ENCODE results near the gene KNDC1. TPM values are rescaled to one million over a fixed set of nuclear protein-coding genes. Genes with fewer than 3 reads are reported as not detected.

The KNDC1 gene
- total and polyA plus RNA-seq, 2 donors (not counting 1 experiment from before 2014, with no cell fraction given) = 0.17 to 0.45 TPM

DNA sequence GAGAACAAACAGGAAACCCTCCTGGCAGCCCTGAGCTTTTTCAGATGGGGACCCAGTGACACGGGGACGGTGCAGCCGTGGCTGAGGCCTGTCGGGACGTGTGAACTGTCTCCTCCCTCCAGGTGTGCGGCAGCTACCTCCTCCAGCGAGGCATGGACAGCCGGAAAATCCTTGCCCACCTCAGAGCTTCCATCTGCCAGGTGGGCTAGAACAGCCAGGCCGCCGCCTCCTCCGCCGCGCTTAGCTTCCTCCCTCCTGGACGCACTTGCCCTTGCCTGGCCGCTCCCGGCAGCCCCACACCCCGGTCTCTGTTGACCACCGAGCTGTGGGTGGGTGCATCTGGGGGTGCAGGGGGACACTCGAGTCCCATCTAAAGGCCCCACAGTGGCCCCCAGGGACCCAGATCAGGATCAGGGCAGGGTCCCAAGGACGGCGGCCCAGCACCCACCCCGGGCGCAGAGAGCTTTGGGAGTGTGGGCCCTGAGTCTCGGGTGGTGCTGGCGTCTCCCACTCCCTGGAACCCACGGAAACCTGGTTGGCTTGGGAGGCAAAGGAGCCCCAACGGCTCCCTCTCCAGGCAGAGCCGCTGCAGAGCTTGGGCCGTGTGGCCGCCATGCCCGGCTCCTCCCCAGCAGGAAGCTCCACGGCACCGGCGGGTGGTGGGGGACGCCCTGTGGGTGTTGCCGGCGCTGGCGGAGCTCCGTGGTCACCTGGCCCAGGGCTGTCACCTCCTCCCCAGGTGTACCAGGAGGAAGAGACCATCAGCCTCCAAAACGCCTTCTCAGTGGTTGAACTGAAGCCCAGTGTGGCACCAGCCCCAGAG is 37.1 kb downstream of the KNDC1 start:
- no peaks in the 10 kb centered on the region for H3K4me1 Mint-ChIP-seq
- no peaks in the 10 kb centered on the region for H3K27me3 ChIP-seq (replicated peaks in 1 of 4; ENCODE audit: control extremely low read depth in 1 of 4, control insufficient read depth in 3 of 4, insufficient read depth in 4 of 4, low read length in 3 of 4)
- TF ChIP-seq EZH2 (IDR thresholded peaks at IDR 0.05; ENCODE audit: borderline replicate concordance, insufficient read depth, low read depth, low read length, poor library complexity, severe bottlenecking) = no peak
- TF ChIP-seq, protein P1, sequence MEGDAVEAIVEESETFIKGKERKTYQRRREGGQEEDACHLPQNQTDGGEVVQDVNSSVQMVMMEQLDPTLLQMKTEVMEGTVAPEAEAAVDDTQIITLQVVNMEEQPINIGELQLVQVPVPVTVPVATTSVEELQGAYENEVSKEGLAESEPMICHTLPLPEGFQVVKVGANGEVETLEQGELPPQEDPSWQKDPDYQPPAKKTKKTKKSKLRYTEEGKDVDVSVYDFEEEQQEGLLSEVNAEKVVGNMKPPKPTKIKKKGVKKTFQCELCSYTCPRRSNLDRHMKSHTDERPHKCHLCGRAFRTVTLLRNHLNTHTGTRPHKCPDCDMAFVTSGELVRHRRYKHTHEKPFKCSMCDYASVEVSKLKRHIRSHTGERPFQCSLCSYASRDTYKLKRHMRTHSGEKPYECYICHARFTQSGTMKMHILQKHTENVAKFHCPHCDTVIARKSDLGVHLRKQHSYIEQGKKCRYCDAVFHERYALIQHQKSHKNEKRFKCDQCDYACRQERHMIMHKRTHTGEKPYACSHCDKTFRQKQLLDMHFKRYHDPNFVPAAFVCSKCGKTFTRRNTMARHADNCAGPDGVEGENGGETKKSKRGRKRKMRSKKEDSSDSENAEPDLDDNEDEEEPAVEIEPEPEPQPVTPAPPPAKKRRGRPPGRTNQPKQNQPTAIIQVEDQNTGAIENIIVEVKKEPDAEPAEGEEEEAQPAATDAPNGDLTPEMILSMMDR (IDR thresholded peaks at IDR 0.05) = no peak
- H3K4me3 ChIP-seq (ENCODE audit: control extremely low read depth in 1 of 5, extremely low read depth in 1 of 5, insufficient read depth in 1 of 5, low read depth in 2 of 5, low read length in 4 of 5) = no peak overlapping the region
- no peaks in the 10 kb centered on the region for H3K4me1 ChIP-seq (ENCODE audit: control insufficient read depth in 2 of 2, insufficient read depth in 2 of 2, low read length in 2 of 2)
- H3K4me3 Mint-ChIP-seq = no peak overlapping the region
- 87% methylated on average over 40 of the region's 40 CpGs for WGBS (ENCODE audit: insufficient coverage)
- H3K27me3 Mint-ChIP-seq = no peaks in the 10 kb centered on the region
- H3K9me3 ChIP-seq (ENCODE audit: control extremely low read depth in 1 of 3, control insufficient read depth in 2 of 3, insufficient read depth in 1 of 3, low read length in 2 of 3) = peaks cover 0 to 1% (median 0%) of the 10 kb centered on the region in 3 donors
- no peaks in the 10 kb centered on the region for H3K36me3 ChIP-seq (replicated peaks in 1 of 2; ENCODE audit: control extremely low read depth in 1 of 2, control insufficient read depth in 1 of 2, extremely low read depth in 1 of 2, insufficient read depth in 2 of 2, low read length in 1 of 2)
- ATAC-seq (ENCODE audit: low read depth) (no peak), DNase-seq (no peak)
- no peaks in the 10 kb centered on the region for H3K79me2 ChIP-seq (ENCODE audit: control insufficient read depth, insufficient read depth, low read length)
- intact Hi-C loops (cut with micrococcal nuclease) = no loop called here
- no peak overlapping the region for H2AFZ ChIP-seq (ENCODE audit: insufficient read depth, low read depth, low read length, poor library complexity, severe bottlenecking)
- H3K9ac ChIP-seq (ENCODE audit: low read length) = no peak overlapping the region
- no peaks in the 10 kb centered on the region for H4K20me1 ChIP-seq (ENCODE audit: control insufficient read depth, insufficient read depth, low read length, poor library complexity, severe bottlenecking)
- H3K27ac Mint-ChIP-seq = no peak overlapping the region
- no peak overlapping the region for H3K27ac ChIP-seq (ENCODE audit: low read length in 2 of 2)
- H3K9me3 Mint-ChIP-seq (ENCODE audit: insufficient read depth) = no peaks in the 10 kb centered on the region
- ChIA-PET CTCF (no interaction called here), POLR2A (no interaction called here)
- H3K4me2 ChIP-seq (replicated peaks; ENCODE audit: low read depth, low read length, poor library complexity, severe bottlenecking) = no peak overlapping the region

DNA sequence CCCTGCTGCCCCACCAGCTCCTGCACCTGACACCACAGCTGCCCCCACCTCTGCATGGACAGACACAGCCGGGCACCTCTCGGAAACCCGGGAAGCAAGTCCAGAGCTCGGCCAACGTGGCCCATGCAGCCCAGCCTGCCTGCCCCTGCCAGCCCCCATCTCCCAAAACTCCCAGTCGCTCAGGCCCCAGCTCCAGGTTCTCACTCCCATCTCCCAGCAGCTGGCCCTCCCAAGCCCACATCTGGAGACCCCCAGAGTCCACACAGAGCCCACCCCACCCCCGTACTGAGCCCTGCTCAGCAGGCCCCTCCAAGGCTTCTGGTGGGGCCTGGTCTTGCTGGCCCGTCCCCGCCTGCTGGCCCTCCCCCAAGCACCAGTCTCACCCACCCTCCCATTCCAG is 37.8 kb downstream of the KNDC1 start:
- no peak overlapping the region for H3K4me3 ChIP-seq (ENCODE audit: control extremely low read depth in 1 of 5, extremely low read depth in 1 of 5, insufficient read depth in 1 of 5, low read depth in 2 of 5, low read length in 4 of 5)
- H2AFZ ChIP-seq (ENCODE audit: insufficient read depth, low read depth, low read length, poor library complexity, severe bottlenecking) = no peak overlapping the region
- no peaks in the 10 kb centered on the region for H3K27me3 ChIP-seq (replicated peaks in 1 of 4; ENCODE audit: control extremely low read depth in 1 of 4, control insufficient read depth in 3 of 4, insufficient read depth in 4 of 4, low read length in 3 of 4)
- Mint-ChIP-seq H3K27ac (no peak overlapping the region), H3K4me3 (no peak overlapping the region), H3K4me1 (no peaks in the 10 kb centered on the region), H3K9me3 (ENCODE audit: insufficient read depth) (no peaks in the 10 kb centered on the region), H3K27me3 (no peaks in the 10 kb centered on the region)
- H3K79me2 ChIP-seq (ENCODE audit: control insufficient read depth, insufficient read depth, low read length) = no peaks in the 10 kb centered on the region
- H3K27ac ChIP-seq (ENCODE audit: low read length in 2 of 2) = no peak overlapping the region
- no peaks in the 10 kb centered on the region for H3K4me1 ChIP-seq (ENCODE audit: control insufficient read depth in 2 of 2, insufficient read depth in 2 of 2, low read length in 2 of 2)
- H3K9me3 ChIP-seq (ENCODE audit: control extremely low read depth in 1 of 3, control insufficient read depth in 2 of 3, insufficient read depth in 1 of 3, low read length in 2 of 3) = peaks cover 0 to 1% (median 0%) of the 10 kb centered on the region in 3 donors
- ChIA-PET POLR2A (no interaction called here), CTCF (no interaction called here)
- H3K4me2 ChIP-seq (replicated peaks; ENCODE audit: low read depth, low read length, poor library complexity, severe bottlenecking) = no peak overlapping the region
- no peak overlapping the region for H3K9ac ChIP-seq (ENCODE audit: low read length)
- DNase-seq (no peak), ATAC-seq (ENCODE audit: low read depth) (no peak)
- H3K36me3 ChIP-seq (replicated peaks in 1 of 2; ENCODE audit: control extremely low read depth in 1 of 2, control insufficient read depth in 1 of 2, extremely low read depth in 1 of 2, insufficient read depth in 2 of 2, low read length in 1 of 2) = no peaks in the 10 kb centered on the region
- intact Hi-C loops (cut with micrococcal nuclease) = no loop called here
- no peak for TF ChIP-seq EZH2 (IDR thresholded peaks at IDR 0.05; ENCODE audit: borderline replicate concordance, insufficient read depth, low read depth, low read length, poor library complexity, severe bottlenecking)
- TF ChIP-seq, protein P1 (IDR thresholded peaks at IDR 0.05) = no peak
- WGBS (ENCODE audit: insufficient coverage) = 89% methylated on average over 7 of the region's 9 CpGs
- no peaks in the 10 kb centered on the region for H4K20me1 ChIP-seq (ENCODE audit: control insufficient read depth, insufficient read depth, low read length, poor library complexity, severe bottlenecking)
